Measurements from ENCODE around the gene EYS.
A peak's percentile ranks its signal among the peaks of the same experiment; 100 is the strongest.

The EYS gene

GRCh38 chr6:63813566-63814120 lies 1893.4 kb downstream of the EYS start:
- Histone ChIP-seq H3K18ac (ENCODE audit: low read depth in 1 of 2, low read length in 2 of 2) (no peak overlapping the region), H4K8ac (ENCODE audit: low read length) (no peak overlapping the region), H3K4me1 (ENCODE audit: control insufficient read depth, insufficient read depth, low read depth, low read length) (no peaks in the 10 kb centered on the region), H3K27me3 (ENCODE audit: control insufficient read depth in 1 of 2, insufficient read depth in 1 of 2, low read length in 2 of 2) (no peaks in the 10 kb centered on the region), H3K4ac (ENCODE audit: low read depth in 1 of 2, low read length in 2 of 2) (no peak overlapping the region), H3K9ac (ENCODE audit: low read length) (peak overlapping the region; percentile 21), H3K79me1 (replicated peaks; ENCODE audit: low read length, poor library complexity, severe bottlenecking) (no peaks in the 10 kb centered on the region), H2BK120ac (ENCODE audit: low read depth, low read length) (no peak overlapping the region), H3K36me3 (ENCODE audit: control insufficient read depth in 1 of 2, insufficient read depth in 2 of 2, low read depth in 1 of 2, low read length in 2 of 2) (no peaks in the 10 kb centered on the region), H2AK5ac (ENCODE audit: low read length, severe bottlenecking) (no peak overlapping the region), H3K9me3 (ENCODE audit: control insufficient read depth, low read length) (no peaks in the 10 kb centered on the region), H3K27ac (ENCODE audit: low read length, poor library complexity, severe bottlenecking) (no peak overlapping the region), H2BK12ac (ENCODE audit: low read length in 2 of 2) (no peak overlapping the region), H3K4me2 (ENCODE audit: low read length, poor library complexity, severe bottlenecking) (no peak overlapping the region), H3K23ac (ENCODE audit: low read length in 2 of 2) (no peak overlapping the region), H3K4me3 (ENCODE audit: insufficient read depth in 1 of 2, low read depth in 1 of 2, low read length in 2 of 2) (no peak overlapping the region), H4K91ac (ENCODE audit: low read length) (no peak overlapping the region), H2BK5ac (ENCODE audit: low read depth, low read length, poor library complexity, severe bottlenecking) (no peak overlapping the region), H3K14ac (ENCODE audit: low read length in 2 of 2) (no peak overlapping the region), H2AFZ (ENCODE audit: low read depth, low read length) (no peak overlapping the region), H2BK15ac (ENCODE audit: low read depth, poor library complexity, severe bottlenecking) (no peak overlapping the region)
- WGBS, result 100% methylated on average over 1 of the region's 5 CpGs
- DNase-seq, result no peak

DNA sequence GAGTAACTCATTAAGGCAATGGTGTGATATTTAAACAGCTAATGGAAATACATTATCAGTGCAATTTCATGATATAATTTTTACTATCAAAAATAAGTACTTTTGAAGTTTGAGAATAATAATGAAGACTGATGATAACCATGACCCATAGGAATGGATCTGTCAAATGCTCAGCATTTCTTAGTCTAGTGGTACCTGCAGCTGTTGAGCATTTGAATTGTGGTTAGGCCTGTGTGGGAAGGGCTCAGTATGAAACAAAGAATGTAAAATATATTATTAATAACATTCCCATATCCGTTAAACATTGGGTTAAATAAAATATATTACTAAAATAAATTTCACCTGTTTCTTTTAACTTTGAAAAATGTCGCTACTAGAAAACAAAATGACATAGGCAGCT lies 1898.5 kb downstream of the EYS start:
- Histone ChIP-seq H3K4me1 (ENCODE audit: control insufficient read depth, insufficient read depth, low read depth, low read length) (no peaks in the 10 kb centered on the region), H3K36me3 (ENCODE audit: control insufficient read depth in 1 of 2, insufficient read depth in 2 of 2, low read depth in 1 of 2, low read length in 2 of 2) (no peaks in the 10 kb centered on the region), H2AFZ (ENCODE audit: low read depth, low read length) (no peak overlapping the region), H2BK15ac (ENCODE audit: low read depth, poor library complexity, severe bottlenecking) (no peak overlapping the region), H2BK5ac (ENCODE audit: low read depth, low read length, poor library complexity, severe bottlenecking) (no peak overlapping the region), H4K91ac (ENCODE audit: low read length) (no peak overlapping the region), H2AK5ac (ENCODE audit: low read length, severe bottlenecking) (no peak overlapping the region), H3K27me3 (ENCODE audit: control insufficient read depth in 1 of 2, insufficient read depth in 1 of 2, low read length in 2 of 2) (no peaks in the 10 kb centered on the region), H3K23ac (ENCODE audit: low read length in 2 of 2) (no peak overlapping the region), H4K8ac (ENCODE audit: low read length) (no peak overlapping the region), H3K79me1 (replicated peaks; ENCODE audit: low read length, poor library complexity, severe bottlenecking) (no peaks in the 10 kb centered on the region), H3K9me3 (ENCODE audit: control insufficient read depth, low read length) (no peaks in the 10 kb centered on the region), H2BK12ac (ENCODE audit: low read length in 2 of 2) (peak overlapping the region in 1 of 2 experiments; percentile 72), H3K4me3 (ENCODE audit: insufficient read depth in 1 of 2, low read depth in 1 of 2, low read length in 2 of 2) (peak overlapping the region in 1 of 2 experiments; percentile 67), H3K9ac (ENCODE audit: low read length) (no peak overlapping the region), H3K14ac (ENCODE audit: low read length in 2 of 2) (no peak overlapping the region), H3K18ac (ENCODE audit: low read depth in 1 of 2, low read length in 2 of 2) (no peak overlapping the region), H2BK120ac (ENCODE audit: low read depth, low read length) (no peak overlapping the region), H3K4me2 (ENCODE audit: low read length, poor library complexity, severe bottlenecking) (no peak overlapping the region), H3K4ac (ENCODE audit: low read depth in 1 of 2, low read length in 2 of 2) (no peak overlapping the region), H3K27ac (ENCODE audit: low read length, poor library complexity, severe bottlenecking) (no peak overlapping the region)
- DNase-seq, result no peak
- WGBS, result 100% methylated on average over 1 of the region's 2 CpGs

DNA sequence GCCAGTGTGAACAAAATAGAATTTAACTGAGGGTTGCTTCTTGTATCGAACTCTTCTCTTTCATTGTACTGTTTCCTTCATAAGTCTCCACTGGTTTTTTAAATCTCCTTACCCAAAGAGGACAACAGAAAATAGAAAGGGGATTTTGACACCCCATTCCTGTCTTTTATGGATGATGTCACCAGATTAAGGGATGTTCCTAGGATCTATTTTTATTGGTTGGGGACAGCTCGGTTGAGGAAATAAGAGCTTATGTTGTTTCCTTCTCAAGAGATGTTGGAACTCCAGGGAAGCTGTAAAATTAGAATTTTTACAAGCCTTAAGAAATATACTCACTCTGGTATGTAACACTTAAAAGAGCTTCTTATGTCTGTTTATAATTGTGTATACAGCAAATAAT lies 1900.0 kb downstream of the EYS start:
- Histone ChIP-seq H3K9me3 (ENCODE audit: control insufficient read depth, low read length) (no peaks in the 10 kb centered on the region), H3K79me1 (replicated peaks; ENCODE audit: low read length, poor library complexity, severe bottlenecking) (no peaks in the 10 kb centered on the region), H3K4me2 (ENCODE audit: low read length, poor library complexity, severe bottlenecking) (no peak overlapping the region), H4K8ac (ENCODE audit: low read length) (no peak overlapping the region), H3K14ac (ENCODE audit: low read length in 2 of 2) (no peak overlapping the region), H3K4me1 (ENCODE audit: control insufficient read depth, insufficient read depth, low read depth, low read length) (no peaks in the 10 kb centered on the region), H3K27ac (ENCODE audit: low read length, poor library complexity, severe bottlenecking) (peak overlapping the region; percentile 45), H3K27me3 (ENCODE audit: control insufficient read depth in 1 of 2, insufficient read depth in 1 of 2, low read length in 2 of 2) (no peaks in the 10 kb centered on the region), H3K18ac (ENCODE audit: low read depth in 1 of 2, low read length in 2 of 2) (no peak overlapping the region), H2AFZ (ENCODE audit: low read depth, low read length) (no peak overlapping the region), H2BK15ac (ENCODE audit: low read depth, poor library complexity, severe bottlenecking) (no peak overlapping the region), H2AK5ac (ENCODE audit: low read length, severe bottlenecking) (no peak overlapping the region), H3K4ac (ENCODE audit: low read depth in 1 of 2, low read length in 2 of 2) (no peak overlapping the region), H4K91ac (ENCODE audit: low read length) (no peak overlapping the region), H3K9ac (ENCODE audit: low read length) (peak overlapping the region; percentile 80), H3K4me3 (ENCODE audit: insufficient read depth in 1 of 2, low read depth in 1 of 2, low read length in 2 of 2) (peak overlapping the region in 1 of 2 experiments; percentile 67), H2BK5ac (ENCODE audit: low read depth, low read length, poor library complexity, severe bottlenecking) (no peak overlapping the region), H3K23ac (ENCODE audit: low read length in 2 of 2) (no peak overlapping the region), H3K36me3 (ENCODE audit: control insufficient read depth in 1 of 2, insufficient read depth in 2 of 2, low read depth in 1 of 2, low read length in 2 of 2) (no peaks in the 10 kb centered on the region), H2BK120ac (ENCODE audit: low read depth, low read length) (no peak overlapping the region), H2BK12ac (ENCODE audit: low read length in 2 of 2) (no peak overlapping the region)
- DNase-seq, result peak; percentile 63
- WGBS, result 40% methylated on average over 1 of the region's 2 CpGs

DNA sequence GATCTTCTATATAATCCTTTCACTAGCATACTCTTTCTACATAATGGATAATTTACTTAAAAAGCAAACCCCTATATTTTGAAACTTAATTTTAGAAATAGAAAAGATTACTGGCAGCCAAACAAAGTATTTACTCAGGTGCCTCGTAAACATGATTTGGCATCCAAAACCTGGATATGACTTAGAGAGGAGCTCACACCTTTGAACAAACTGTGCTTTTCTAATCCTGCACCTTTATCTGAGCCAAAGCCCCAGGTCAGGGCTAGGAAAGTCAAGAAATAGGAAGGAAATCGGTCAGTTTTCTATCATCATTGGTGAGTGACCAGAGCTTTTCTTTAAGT lies 1900.5 kb downstream of the EYS start:
- H3K14ac ChIP-seq (ENCODE audit: low read length in 2 of 2), result no peak overlapping the region
- peak overlapping the region; percentile 80 for H3K9ac ChIP-seq (ENCODE audit: low read length)
- peak overlapping the region; percentile 87 for H3K27ac ChIP-seq (ENCODE audit: low read length, poor library complexity, severe bottlenecking)
- peak overlapping the region in 1 of 2 experiments; percentile 94 for H2BK12ac ChIP-seq (ENCODE audit: low read length in 2 of 2)
- no peak overlapping the region for H2BK5ac ChIP-seq (ENCODE audit: low read depth, low read length, poor library complexity, severe bottlenecking)
- no peaks in the 10 kb centered on the region for H3K36me3 ChIP-seq (ENCODE audit: control insufficient read depth in 1 of 2, insufficient read depth in 2 of 2, low read depth in 1 of 2, low read length in 2 of 2)
- no peaks in the 10 kb centered on the region for H3K4me1 ChIP-seq (ENCODE audit: control insufficient read depth, insufficient read depth, low read depth, low read length)
- H3K27me3 ChIP-seq (ENCODE audit: control insufficient read depth in 1 of 2, insufficient read depth in 1 of 2, low read length in 2 of 2), result no peaks in the 10 kb centered on the region
- no peak overlapping the region for H3K4me2 ChIP-seq (ENCODE audit: low read length, poor library complexity, severe bottlenecking)
- no peak overlapping the region for H2BK15ac ChIP-seq (ENCODE audit: low read depth, poor library complexity, severe bottlenecking)
- H3K4me3 ChIP-seq (ENCODE audit: insufficient read depth in 1 of 2, low read depth in 1 of 2, low read length in 2 of 2), result peak overlapping the region in 1 of 2 experiments; percentile 67
- no peak overlapping the region for H2AK5ac ChIP-seq (ENCODE audit: low read length, severe bottlenecking)
- H3K4ac ChIP-seq (ENCODE audit: low read depth in 1 of 2, low read length in 2 of 2), result peak overlapping the region in 1 of 2 experiments; percentile 94
- H4K91ac ChIP-seq (ENCODE audit: low read length), result peak overlapping the region; percentile 56
- DNase-seq, result no peak
- 0% methylated on average over 2 of the region's 2 CpGs for WGBS
- H2BK120ac ChIP-seq (ENCODE audit: low read depth, low read length), result peak overlapping the region; percentile 95
- H3K79me1 ChIP-seq (replicated peaks; ENCODE audit: low read length, poor library complexity, severe bottlenecking), result no peaks in the 10 kb centered on the region
- peak overlapping the region; percentile 96 for H3K18ac ChIP-seq (ENCODE audit: low read depth in 1 of 2, low read length in 2 of 2)
- no peaks in the 10 kb centered on the region for H3K9me3 ChIP-seq (ENCODE audit: control insufficient read depth, low read length)
- H2AFZ ChIP-seq (ENCODE audit: low read depth, low read length), result no peak overlapping the region
- no peak overlapping the region for H3K23ac ChIP-seq (ENCODE audit: low read length in 2 of 2)
- peak overlapping the region; percentile 60 for H4K8ac ChIP-seq (ENCODE audit: low read length)

All from mesenchymal stem cell (in vitro differentiated cells and primary cell).